Stimulated activated naive CD8-positive, alpha-beta T cell treated with anti-CD3 and anti-CD28 coated beads, Interleukin-15, Interleukin-2, amounts not matched to agents 100 ng/mL and 50 ng/mL, for 24 hours (primary cell): ENCODE measurements around the gene SPATS1.
"Not testable (repeated sequence)": the region's sequence is repeated elsewhere in the genome, so short reads cannot be mapped to it uniquely, and the experiment has no call there.

Experiments used
- H3K27ac Mint-ChIP-seq: one replicate; pipeline ENCODE4 v1.8.0; 2021; ENCODE audit warnings: mild to moderate bottlenecking, mixed read lengths
- H3K27me3 Mint-ChIP-seq: one replicate; pipeline ENCODE4 v1.8.0; 2021; ENCODE audit warnings: mixed read lengths
- H3K36me3 Mint-ChIP-seq: one replicate; pipeline ENCODE4 v1.8.0; 2021; ENCODE audit warnings: low read depth, mixed read lengths
- H3K4me1 Mint-ChIP-seq: one replicate; pipeline ENCODE4 v1.8.0; 2021; ENCODE audit warnings: low read depth, mixed read lengths
- H3K4me3 Mint-ChIP-seq: one replicate; pipeline ENCODE4 v1.8.0; 2021; ENCODE audit warnings: mild to moderate bottlenecking, mixed read lengths
- H3K9me3 Mint-ChIP-seq: one replicate; pipeline ENCODE4 v1.8.0; 2021; ENCODE audit warnings: mixed read lengths

The SPATS1 gene

DNA sequence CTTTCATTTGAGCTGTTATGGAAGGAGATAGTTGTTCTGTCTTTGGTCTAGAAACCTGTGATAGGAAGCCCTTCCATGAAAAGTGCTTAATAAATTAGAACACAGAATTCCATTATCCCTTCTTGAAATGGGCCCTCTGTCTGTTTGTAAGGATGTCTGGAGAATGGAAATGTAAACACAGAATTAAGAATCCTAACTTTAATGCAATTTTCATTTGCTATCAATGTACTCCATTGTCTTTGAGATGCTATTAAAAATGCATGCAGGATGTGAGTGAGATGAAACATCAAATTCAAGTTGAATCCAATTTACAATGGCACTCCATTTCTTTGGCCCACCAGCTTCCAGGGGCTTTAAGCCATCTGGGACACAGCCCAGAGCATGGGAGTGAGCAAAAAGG lies 15.4 kb upstream of the SPATS1 start:
- H3K27me3 Mint-ChIP-seq, result peaks cover 21% of the 10 kb centered on the region
- H3K27ac Mint-ChIP-seq, result no peak overlapping the region
- H3K9me3 Mint-ChIP-seq, result no peaks in the 10 kb centered on the region
- H3K4me1 Mint-ChIP-seq, result no peaks in the 10 kb centered on the region
- no peak overlapping the region for H3K4me3 Mint-ChIP-seq
- H3K36me3 Mint-ChIP-seq, result no peaks in the 10 kb centered on the region

DNA sequence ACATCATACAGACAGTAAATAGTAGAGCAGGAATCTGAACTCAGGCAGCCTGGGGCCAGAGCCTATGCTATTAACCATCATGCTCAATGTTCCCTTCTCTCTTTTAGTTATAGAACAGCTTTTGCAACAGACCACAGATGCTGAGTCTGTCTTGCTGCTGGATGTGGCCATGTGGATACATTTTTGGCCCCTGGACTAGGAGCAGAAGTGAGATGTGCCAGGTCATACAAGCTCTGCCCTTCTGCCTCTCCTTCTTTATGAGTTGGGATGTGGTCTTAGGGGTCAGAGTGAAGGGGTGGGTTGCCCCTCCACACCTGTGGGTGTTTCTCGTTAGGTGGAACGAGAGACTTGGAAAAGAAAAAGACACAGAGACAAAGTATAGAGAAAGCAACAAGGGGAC lies 14.7 kb upstream of the SPATS1 start:
- H3K27ac Mint-ChIP-seq, result no peak overlapping the region
- H3K27me3 Mint-ChIP-seq, result peaks cover 23% of the 10 kb centered on the region
- H3K4me3 Mint-ChIP-seq, result no peak overlapping the region
- H3K36me3 Mint-ChIP-seq, result no peaks in the 10 kb centered on the region
- H3K4me1 Mint-ChIP-seq, result no peaks in the 10 kb centered on the region
- no peaks in the 10 kb centered on the region for H3K9me3 Mint-ChIP-seq

DNA sequence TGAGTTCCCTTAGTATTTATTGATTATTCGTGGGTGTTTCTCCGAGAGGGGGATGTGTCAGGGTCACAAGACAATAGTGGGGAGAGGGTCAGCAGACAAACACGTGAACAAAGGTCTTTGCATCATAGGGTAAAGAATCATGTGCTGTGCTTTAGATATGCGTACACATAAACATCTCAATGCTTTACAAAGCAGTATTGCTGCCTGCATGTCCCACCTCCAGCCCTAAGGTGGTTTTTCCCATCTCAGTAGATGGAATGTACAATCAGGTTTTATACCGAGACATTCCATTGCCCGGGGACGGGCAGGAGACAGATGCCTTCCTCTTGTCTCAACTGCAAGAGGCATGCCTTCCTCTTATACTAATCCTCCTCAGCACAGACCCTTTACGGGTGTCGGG lies 14.2 kb upstream of the SPATS1 start:
- H3K4me3 Mint-ChIP-seq, H3K36me3 Mint-ChIP-seq, H3K9me3 Mint-ChIP-seq, H3K27ac Mint-ChIP-seq, H3K4me1 Mint-ChIP-seq: not testable (repeated sequence)
- H3K27me3 Mint-ChIP-seq, result peaks cover 21% of the 10 kb centered on the region

DNA sequence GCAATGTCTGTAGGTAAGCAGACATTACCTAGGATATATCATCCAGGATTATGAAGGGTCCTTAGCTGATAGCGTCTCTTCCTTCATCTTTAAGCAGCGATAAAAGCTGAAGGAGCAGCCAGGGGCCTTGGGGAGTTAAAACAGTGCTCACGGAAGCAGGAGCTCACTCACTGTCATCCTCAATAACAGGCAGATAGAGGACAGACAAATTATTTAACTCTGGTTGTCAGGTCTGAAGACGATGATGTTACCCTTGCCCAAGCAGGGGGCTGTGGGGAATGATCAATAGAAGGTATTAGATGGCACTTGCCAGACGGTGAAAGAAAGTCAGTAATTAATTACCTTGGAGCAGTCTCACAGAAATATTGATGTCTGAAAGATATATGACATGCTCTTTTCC lies 12.6 kb upstream of the SPATS1 start:
- H3K9me3 Mint-ChIP-seq, result no peaks in the 10 kb centered on the region
- no peaks in the 10 kb centered on the region for H3K36me3 Mint-ChIP-seq
- H3K27ac Mint-ChIP-seq, result no peak overlapping the region
- no peaks in the 10 kb centered on the region for H3K4me1 Mint-ChIP-seq
- H3K4me3 Mint-ChIP-seq, result no peak overlapping the region
- H3K27me3 Mint-ChIP-seq, result peaks cover 24% of the 10 kb centered on the region

DNA sequence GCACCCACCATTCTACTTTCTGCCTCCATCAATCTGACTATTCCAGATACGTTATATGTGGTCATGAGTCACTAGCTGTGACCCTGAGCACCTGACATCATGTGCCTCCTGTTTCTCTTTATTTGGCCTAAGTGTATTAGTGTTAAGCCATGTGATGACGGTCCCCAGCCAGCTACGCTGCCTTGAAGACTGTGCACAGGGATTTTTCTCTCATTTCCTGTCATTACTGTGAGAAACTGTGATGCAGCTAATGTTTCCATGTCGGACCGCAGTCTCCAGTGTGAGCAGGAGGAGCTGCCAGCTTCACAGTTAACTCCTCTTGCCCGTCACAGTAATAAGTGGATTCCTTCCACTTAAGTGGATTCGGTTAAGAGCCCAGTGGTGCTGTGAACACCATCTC lies 9.9 kb upstream of the SPATS1 start:
- peaks cover 21% of the 10 kb centered on the region for H3K27me3 Mint-ChIP-seq
- no peaks in the 10 kb centered on the region for H3K9me3 Mint-ChIP-seq
- no peak overlapping the region for H3K27ac Mint-ChIP-seq
- no peaks in the 10 kb centered on the region for H3K4me1 Mint-ChIP-seq
- no peaks in the 10 kb centered on the region for H3K36me3 Mint-ChIP-seq
- H3K4me3 Mint-ChIP-seq, result no peak overlapping the region

DNA sequence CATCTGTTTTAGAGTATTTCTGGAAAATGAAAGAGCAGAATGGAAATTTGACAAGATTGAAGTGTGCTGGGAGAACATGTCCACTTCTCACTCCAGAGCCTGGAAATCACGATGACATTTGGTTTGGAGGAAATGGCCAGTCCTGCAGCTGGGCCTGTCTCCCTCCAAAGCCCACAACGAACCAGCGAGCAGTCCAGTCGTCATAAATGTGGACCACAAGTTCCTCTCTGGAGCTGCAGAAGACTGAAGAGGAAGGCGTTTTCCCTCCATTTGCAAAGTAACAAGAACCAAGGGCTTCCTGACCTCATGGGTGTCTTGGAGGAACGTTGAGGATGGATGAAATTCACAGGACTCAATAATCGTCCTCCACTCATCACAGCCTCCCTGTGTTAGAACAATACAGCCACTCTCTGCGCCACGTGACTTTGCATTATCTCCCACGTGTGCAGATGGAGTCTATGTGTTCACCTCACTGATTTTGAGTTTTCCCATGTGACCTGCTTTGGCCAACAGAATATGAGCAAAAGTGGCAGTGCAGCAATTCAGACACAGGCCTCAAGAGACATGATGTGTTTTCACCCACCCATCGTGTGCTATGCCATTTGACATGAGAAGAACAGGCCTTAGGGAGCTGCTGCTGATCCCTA lies 9.1 kb upstream of the SPATS1 start:
- Mint-ChIP-seq H3K36me3 (no peaks in the 10 kb centered on the region), H3K27ac (no peak overlapping the region), H3K4me3 (no peak overlapping the region), H3K4me1 (no peaks in the 10 kb centered on the region), H3K27me3 (peaks cover 15% of the 10 kb centered on the region), H3K9me3 (no peaks in the 10 kb centered on the region)

DNA sequence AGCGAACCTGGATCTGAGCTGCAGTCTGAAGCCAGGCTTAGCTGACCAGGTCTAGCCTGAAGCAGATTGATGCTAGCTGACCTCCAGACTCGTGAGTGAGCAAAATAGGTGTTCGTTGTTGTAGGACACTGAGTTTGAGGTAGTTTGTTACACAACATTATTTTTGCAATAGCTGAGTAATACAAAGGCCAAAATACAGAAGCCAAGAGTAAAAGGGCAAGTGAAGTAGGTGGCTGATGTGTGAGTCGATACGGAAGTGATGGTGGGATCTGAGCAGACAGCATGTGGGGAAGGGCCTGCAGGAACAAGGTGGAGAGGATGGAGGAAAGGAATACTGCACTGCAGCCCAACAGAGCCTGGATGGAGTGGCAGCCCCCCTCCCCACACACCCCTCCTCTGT lies 8.5 kb upstream of the SPATS1 start:
- Mint-ChIP-seq H3K4me1 (no peaks in the 10 kb centered on the region), H3K9me3 (no peaks in the 10 kb centered on the region), H3K27me3 (peaks cover 15% of the 10 kb centered on the region)

DNA sequence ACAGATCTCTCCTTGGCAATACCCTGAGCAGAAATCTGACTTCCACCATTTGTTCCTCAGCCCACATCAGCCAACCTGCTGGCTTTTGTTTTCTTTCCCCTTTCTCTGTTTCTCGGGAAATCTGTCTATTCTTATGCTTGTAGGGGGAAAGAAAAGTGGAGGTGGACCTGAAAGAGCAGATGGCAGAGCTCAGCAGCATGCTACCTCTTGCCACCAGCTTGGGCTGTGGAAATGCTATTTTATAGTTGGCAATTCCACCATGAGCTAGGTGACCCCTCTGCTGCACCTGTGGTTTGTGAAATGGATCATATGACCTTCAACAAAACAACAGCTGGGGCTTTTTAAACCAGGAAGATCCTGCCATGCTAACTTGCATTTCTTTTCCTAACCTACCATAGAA lies 6.8 kb upstream of the SPATS1 start:
- H3K27me3 Mint-ChIP-seq, result peaks cover 9% of the 10 kb centered on the region
- H3K27ac Mint-ChIP-seq, result no peak overlapping the region
- no peaks in the 10 kb centered on the region for H3K4me1 Mint-ChIP-seq
- no peak overlapping the region for H3K4me3 Mint-ChIP-seq
- H3K9me3 Mint-ChIP-seq, result no peaks in the 10 kb centered on the region
- no peaks in the 10 kb centered on the region for H3K36me3 Mint-ChIP-seq

More for the DNA sequence above, 8.5 kb upstream of the SPATS1 start:
- Mint-ChIP-seq H3K4me3 (no peak overlapping the region), H3K36me3 (no peaks in the 10 kb centered on the region), H3K27ac (peak overlapping the region; percentile 41)

DNA sequence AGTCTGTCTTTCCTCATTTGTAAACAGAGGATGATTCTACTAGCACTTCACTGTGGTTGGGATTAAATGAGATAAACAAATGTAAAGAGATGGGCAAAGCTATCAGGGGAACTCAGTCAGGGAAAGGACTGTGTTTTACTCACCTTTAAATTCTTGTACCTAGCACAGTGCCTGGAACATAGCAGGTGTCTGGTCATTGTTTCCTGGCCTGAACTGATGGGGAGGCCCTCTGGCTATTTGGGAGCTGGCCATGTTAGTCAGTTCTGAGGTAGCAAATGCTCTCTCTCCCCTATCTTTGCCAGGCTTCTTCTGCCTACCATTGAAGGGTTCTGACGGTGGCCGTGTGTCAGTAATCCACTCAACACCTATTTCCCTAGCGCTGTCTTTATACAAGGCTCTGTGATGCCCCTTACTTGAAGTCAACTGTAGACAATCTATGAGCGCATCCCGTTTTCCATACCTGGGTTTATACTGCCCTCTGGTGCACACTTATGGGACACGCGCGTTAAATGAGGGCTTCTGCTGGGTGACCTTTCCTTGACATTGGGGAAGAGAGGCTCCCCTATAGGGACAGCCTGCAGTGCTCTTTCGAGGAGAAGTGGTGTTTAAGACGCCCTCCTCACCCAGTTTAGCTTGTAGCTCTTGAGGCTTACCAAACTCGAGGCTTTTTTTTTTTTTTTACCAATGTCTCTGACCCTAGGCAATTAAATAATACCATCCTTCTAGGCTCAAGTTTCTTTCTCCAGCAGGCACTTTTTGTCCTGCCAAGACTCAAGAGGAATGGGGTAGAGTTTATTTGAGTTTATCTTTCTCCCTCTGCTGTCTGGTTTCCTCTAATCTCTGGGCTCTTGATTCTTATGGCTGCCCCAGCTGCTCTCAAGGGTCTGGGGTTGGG lies 4.0 kb upstream of the SPATS1 start:
- Mint-ChIP-seq H3K36me3 (no peaks in the 10 kb centered on the region), H3K9me3 (no peaks in the 10 kb centered on the region), H3K27me3 (peaks cover 25% of the 10 kb centered on the region), H3K4me3 (no peak overlapping the region), H3K4me1 (no peaks in the 10 kb centered on the region), H3K27ac (no peak overlapping the region)

DNA sequence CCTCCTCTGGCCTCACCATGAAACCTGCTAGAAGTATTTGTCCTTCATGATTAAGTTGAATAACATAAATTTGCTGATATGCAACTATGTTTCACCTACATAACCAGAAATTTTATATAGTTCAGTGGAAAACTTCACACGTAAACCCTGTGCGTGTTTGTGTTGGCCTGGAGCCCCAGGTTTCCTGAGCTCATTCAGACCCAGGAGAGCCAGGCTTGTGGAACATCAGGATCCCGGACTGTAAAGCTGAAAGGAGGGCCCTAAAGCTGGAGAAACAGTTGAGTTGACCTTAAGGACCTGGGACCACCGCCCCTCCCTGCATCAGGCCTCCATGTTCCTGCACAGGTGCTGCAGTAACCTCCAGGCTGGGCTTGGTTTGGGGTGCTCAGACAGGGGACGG lies 3.1 kb upstream of the SPATS1 start:
- H3K36me3 Mint-ChIP-seq, result no peaks in the 10 kb centered on the region
- peaks cover 28% of the 10 kb centered on the region for H3K27me3 Mint-ChIP-seq
- no peak overlapping the region for H3K4me3 Mint-ChIP-seq
- H3K27ac Mint-ChIP-seq, result no peak overlapping the region
- no peaks in the 10 kb centered on the region for H3K4me1 Mint-ChIP-seq
- H3K9me3 Mint-ChIP-seq, result no peaks in the 10 kb centered on the region

DNA sequence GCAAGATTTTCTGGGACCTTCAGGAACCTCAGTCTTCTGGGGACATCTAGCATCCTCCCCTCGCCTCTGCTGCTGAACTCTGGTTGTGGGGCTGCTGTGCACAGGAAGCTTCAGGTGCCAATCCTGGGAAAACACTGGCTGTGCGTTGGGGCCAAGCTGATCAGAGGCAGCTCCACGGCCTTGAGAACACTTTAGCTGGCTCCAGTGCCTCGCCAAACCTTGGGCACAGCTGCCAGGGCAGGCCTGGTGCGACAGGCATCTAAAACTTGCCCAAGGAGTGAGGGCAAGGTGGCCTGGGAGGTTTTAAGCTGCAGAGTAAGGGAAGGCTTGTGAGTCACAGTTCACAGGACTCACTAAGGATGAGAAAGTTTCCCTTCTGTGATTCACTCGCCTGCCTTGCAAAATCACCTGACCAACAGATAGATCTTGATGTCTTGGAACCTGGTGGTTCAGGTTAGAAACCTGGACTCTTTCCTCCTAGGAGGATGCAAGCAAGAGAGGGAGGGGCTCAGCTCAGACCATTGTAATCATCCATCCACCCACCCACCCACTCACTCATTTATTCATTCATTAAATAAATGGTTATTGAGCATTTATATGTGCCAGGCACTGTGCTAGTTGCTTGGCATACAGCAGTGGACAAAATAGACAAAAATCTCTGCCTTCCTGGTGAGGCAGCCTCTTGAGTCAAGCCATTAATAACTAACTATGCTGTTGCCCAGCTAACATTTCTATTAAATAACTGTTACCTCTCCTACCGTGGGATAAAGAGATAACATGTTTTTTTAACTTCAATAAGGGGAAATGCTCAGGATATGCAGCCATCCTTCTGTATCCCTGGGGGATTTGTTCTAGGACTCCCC lies 2.5 kb upstream of the SPATS1 start:
- H3K36me3 Mint-ChIP-seq, result no peaks in the 10 kb centered on the region

DNA sequence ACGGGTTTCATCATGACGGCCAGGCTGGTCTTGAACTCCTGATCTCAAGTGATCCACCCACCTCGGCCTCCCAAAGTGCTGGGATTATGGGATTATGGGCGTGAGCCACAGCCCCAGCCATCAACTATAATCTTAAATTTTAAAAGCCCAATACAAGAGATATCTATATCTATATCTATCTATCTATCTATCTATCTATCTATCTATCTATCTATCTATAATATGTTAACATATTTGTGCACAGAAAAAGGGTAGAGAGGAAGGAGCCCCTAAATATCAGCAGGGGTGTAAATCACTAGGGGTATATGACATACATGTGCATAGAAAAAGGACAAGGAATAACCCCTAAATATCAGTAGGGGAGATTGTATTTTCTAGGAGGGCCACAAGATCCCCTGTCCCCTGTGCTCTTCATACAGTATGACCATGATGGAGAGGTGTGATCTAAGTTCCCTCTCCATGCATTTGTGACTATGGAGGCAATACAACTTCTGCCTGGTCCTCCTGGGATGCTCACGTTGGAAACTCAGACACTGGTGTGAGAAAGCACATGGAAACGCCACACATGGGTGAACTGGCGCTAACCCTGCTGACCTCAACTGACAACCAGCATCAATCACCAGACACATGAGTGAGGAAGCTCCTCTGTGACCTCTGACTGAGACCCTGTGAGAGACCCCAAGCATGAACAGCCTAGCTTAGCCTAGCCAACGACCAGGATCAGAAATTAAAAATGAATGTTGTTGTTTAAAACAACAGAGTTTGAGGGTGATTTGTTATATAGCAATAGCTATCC lies 1.2 kb upstream of the SPATS1 start:
- no peaks in the 10 kb centered on the region for H3K9me3 Mint-ChIP-seq
- H3K27ac Mint-ChIP-seq, result no peak overlapping the region
- no peaks in the 10 kb centered on the region for H3K36me3 Mint-ChIP-seq
- peaks cover 34% of the 10 kb centered on the region for H3K27me3 Mint-ChIP-seq
- no peaks in the 10 kb centered on the region for H3K4me1 Mint-ChIP-seq
- H3K4me3 Mint-ChIP-seq, result no peak overlapping the region

More for the DNA sequence above, 2.5 kb upstream of the SPATS1 start:
- Mint-ChIP-seq H3K4me1 (no peaks in the 10 kb centered on the region), H3K4me3 (no peak overlapping the region), H3K27me3 (peaks cover 34% of the 10 kb centered on the region), H3K9me3 (no peaks in the 10 kb centered on the region), H3K27ac (no peak overlapping the region)

DNA sequence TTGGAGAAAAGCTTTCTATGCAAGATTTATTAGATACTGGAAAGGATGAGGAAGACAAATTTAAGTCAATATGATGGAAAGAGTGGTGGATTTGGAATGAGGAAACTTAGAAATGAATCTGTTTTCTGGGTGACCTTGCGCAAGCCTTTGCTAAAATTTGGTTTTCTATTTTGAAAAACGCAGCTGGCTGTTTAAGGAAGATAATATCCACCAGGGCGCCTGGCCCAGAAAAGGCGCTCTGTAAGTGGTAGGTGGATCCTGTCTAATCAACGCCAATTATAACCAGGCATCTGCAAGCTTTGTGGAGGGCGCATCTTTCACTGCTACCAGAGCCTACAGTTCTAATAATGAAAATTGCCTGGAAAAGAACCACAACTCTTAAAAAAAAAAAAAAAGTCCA lies 398 bp upstream of the SPATS1 start:
- H3K9me3 Mint-ChIP-seq, result no peaks in the 10 kb centered on the region
- no peaks in the 10 kb centered on the region for H3K36me3 Mint-ChIP-seq
- no peaks in the 10 kb centered on the region for H3K4me1 Mint-ChIP-seq
- peaks cover 34% of the 10 kb centered on the region for H3K27me3 Mint-ChIP-seq
- H3K27ac Mint-ChIP-seq, result no peak overlapping the region
- H3K4me3 Mint-ChIP-seq, result no peak overlapping the region

DNA sequence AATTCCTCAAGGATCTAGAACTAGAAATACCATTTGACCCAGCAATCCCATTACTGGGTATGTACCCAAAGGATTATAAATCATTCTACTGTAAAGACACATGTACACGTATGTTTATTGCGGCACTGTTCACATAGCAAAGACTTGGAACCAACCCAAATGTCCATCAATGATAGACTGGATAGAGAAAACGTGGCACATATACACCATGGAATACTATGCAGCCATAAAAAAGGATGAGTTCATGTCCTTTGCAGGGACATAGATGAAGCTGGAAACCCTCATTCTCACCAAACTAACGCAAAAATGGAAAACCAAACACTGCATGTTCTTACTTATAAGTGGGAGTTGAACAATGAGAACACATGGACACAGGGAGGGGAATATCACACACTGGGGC lies 4.4 kb downstream of the SPATS1 start:
- not testable (repeated sequence) for H3K9me3 Mint-ChIP-seq, H3K4me3 Mint-ChIP-seq, H3K4me1 Mint-ChIP-seq, H3K27ac Mint-ChIP-seq, H3K36me3 Mint-ChIP-seq
- peaks cover 26% of the 10 kb centered on the region for H3K27me3 Mint-ChIP-seq
